Stimulated activated CD4-positive, alpha-beta T cell treated with anti-CD3 and anti-CD28 coated beads, Interleukin-1b, Interleukin-23, amount 100 ng/mL, for 24 hours (primary cell): ENCODE results near the gene GTF3C5.
"Not testable (repeated sequence)": the region's sequence is repeated elsewhere in the genome, so short reads cannot be mapped to it uniquely, and the experiment has no call there.

Experiments
- DNase-seq, 4 experiments: peaks; one replicate each; pipeline ENCODE4 v3.0.0-alpha.2; 2020; ENCODE audit warnings: low read depth in 4 of 4, low spot score in 1 of 4

The GTF3C5 gene

GRCh38 chr9:133028221-133028620 lies 2.6 kb upstream of the GTF3C5 start:
- DNase-seq, result no peak

- no peak for DNase-seq
These were observed 842 bp upstream of the GTF3C5 start for GRCh38 chr9:133029994-133030316.

DNA sequence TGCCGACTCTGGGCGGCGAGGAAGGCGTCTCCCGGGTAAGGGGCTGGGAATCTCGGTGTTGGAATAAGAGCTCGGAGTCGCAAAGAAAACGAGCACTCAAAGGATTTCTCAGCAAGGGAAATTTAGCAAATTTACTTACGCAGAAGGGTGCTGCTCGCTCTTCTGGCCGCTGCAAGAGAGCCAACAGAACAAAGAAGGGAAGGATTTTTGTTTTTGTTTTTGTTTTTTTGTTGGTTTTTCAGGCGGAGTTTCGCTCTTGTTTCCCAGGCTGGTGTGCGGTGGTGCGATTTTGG lies 279 bp downstream of the GTF3C5 start:
- DNase-seq, result no peak

DNA sequence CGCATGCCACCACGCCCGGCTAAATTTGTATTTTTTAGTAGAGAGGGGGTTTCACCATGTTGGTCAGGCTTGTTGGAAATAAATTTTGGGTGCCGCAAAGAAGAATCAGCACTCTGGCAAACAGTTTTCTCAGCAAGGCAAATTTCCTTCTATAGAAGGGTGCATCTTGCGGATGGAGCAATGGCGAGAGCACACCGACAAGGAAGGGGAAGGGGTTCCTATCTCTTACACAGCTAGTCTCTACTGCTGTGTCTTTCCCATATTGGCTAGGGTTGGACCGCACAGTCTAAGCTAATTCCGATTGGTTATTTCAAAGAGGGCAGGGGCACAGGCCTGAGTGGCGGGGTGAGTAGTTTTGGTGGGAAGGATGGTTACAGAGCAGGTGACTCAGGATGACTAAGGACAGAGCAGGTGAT lies 707 bp downstream of the GTF3C5 start:
- DNase-seq, result no peak

DNA sequence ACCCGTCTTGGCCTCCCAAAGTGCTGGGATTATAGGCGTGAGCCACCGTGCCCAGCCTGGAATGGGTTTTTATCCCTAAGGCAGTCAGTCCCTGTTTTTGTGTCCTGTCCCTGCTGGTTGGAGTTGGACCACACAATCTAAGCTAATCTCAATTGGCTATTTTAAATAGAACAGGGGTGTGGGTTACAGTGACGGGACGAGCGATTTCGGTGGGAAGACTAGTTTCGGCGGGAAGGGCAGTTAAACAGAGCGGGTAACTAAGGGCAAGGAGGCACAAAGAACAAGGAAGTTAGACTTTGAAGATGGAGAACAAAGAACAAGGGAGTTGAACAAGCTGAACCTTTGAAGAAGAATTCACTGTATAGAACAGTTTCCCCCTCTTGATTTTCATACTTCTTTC lies 1.4 kb downstream of the GTF3C5 start:
- no peak for DNase-seq

DNA sequence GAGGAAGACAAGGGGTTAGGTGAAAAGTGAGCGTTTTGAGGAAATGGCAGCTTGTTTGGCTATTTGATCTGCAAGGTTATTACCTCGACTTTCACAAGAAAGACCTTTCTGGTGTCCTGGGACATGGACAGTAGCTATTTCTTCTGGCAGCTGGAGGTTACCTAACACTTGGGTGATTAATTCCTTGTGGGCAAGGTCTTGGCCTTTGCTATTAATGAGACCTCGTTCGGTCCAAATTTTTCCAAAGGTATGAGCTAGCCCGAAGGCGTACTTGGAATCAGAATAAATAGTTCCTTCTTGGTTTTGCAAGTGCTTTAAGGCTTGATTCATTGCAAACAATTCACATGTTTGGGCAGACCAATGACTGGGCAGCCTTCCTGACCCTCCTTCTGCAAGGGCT lies 4.9 kb downstream of the GTF3C5 start:
- no peak for DNase-seq

DNA sequence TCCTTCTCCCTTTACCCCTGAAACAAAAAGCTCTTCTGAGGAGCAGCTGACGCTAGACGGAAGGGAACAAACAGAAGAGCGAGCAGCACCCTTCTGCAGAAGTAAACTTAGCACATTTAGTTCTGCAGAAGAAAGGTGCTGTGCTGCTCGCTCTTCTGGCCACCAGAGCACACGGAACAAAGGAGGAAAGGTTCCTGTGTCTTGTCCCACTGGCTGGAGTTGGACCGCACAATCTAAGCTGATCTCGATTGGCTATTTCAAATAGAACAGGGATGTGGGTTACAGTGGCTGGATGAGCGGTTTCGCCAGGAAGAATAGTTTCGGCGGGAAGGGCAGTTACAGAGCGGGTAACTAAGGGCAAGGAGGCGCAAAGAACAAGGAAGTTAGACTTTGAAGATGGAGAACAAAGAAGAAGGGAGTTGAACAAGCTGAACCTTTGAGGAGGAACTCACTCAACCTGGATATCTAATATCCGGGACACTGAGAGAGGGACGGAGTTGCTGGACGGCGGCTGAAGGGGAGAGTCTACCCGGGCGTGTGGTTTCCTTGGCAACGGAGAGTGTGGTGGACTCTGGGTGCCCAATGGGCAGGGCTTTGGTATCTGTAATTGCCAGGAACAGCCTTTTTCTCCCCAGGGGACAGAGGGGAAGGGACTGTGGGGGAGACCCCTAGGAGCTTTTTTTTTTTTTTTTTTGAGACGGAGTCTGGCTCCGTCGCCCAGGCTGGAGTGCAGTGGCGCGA lies 7.1 kb downstream of the GTF3C5 start:
- DNase-seq, result no peak

DNA sequence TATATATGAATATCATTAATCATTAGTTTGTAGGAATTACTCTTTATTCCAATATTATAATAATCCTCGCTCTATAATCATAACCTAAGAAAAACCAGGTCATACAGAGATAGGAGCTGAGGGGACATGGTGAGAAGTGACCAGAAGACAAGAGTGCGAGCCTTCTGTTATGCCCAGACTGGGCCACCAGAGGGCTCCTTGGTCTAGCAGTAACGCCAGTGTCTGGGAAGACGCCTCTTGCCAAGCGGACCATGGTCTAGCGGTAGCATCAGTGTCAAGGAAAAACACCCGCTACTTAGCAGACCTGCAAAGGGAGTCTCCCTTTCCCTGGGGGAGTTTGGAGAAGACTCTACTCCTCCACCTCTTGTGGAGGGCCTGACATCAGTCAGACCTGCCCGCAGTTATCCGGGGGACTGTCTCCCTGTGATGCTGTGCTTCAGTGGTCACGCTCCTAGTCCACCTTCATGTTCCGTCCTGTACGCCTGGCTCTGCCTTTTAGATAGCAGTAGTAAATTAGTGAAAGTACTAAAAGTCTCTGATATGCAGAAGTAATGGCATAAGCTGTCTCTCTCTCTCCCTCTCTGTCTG lies 10.2 kb downstream of the GTF3C5 start:
- not testable (repeated sequence) for DNase-seq

DNA sequence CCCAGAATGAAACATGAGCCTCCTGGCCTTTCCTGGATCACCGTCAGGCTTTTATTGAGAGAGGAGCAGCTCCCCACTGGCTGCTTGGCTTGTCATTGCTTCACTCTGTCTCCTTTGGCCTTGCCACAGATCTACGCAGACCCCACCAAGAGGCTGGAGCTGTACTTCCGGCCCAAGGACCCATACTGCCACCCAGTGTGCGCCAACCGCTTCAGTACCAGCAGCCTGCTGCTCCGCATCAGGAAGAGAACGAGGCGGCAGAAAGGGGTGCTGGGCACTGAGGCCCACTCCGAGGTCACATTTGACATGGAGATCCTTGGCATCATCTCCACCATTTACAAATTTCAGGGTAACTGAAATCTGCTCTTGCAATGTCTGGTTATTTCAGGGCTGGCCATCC lies 11.2 kb downstream of the GTF3C5 start:
- no peak for DNase-seq

- no peak for DNase-seq
These were observed 11.9 kb downstream of the GTF3C5 start for GRCh38 chr9:133042676-133043075.

- no peak for DNase-seq
These were observed 12.7 kb downstream of the GTF3C5 start for GRCh38 chr9:133043449-133044035.

- no peak for DNase-seq
These were observed 13.3 kb downstream of the GTF3C5 start for GRCh38 chr9:133044125-133044524.

DNA sequence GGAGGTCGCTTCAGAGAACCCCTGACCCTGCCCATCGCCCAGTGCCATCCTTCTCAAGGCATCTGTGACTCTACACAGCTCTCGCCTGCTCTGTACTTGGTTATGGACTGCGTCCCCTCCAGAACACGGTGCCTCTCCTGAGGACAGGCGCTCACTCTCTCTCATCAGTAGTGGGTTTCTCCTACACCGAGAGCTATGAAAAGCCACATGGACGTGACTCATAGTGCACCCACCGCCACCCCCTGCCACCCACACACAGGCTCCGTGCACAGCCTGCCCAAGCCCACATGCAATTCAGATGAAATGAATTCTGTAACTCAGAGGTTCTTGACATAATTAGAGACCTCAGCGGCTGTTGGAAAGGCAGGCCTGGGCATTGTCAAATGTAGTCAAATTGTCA lies 13.9 kb downstream of the GTF3C5 start:
- DNase-seq, result no peak

DNA sequence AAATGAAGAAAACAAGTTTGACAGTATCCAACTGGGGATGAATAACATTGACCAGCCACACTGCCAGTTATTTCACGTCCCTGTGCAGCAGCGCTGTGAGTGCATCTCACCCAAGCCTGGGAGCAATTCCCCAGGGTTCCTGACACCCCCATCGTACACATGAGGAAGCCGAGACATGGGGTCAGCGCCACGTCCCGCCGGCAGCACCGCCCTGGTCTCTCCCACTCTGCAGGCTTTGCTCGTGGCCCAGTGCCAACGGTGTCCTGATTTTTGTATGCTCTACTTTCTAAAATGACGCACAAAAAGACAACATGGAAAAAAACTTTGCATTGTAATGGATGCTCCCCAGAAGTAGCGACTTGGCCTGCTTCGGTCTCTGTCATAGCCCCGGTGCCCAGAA lies 14.3 kb downstream of the GTF3C5 start:
- no peak for DNase-seq

DNA sequence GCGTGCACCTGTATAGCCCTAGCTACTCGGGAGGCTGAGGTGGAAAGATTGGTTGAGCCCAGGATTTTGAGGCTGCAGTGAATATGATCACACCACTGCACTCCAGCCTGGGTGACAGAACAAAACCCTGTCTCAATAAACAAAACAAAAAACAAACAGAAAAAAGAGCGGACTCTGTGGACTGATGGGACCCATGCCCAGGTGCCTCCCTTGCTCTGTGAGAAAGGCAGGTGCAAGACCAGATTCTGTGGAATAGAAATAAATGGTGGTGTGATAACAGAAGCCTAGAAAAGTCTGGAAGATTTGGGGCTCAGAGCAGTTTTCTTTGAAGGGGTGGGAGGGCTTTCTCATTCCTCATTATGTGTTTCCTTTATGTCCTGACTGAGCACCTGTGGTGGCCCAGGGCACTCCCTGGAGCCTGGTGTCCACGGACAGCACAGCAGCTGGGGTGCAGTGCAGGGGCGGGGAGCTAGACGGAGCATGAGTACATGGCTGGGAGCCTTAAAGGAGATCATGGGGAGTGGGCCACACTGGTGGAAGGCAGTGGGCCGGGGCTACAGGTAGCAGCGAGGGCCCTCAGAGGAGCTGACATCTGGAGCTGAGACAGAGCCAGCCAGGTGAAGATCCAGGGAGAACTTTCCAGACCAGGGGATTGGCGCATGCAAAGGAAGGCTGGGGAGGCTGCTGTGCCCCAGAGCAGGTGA lies 15.6 kb downstream of the GTF3C5 start:
- no peak for DNase-seq

GRCh38 chr9:133046900-133047295 lies 16.1 kb downstream of the GTF3C5 start:
- no peak for DNase-seq

GRCh38 chr9:133048595-133048994 lies 17.8 kb downstream of the GTF3C5 start:
- no peak for DNase-seq

- DNase-seq, result no peak
These were observed 18.2 kb downstream of the GTF3C5 start for GRCh38 chr9:133049043-133049442.

DNA sequence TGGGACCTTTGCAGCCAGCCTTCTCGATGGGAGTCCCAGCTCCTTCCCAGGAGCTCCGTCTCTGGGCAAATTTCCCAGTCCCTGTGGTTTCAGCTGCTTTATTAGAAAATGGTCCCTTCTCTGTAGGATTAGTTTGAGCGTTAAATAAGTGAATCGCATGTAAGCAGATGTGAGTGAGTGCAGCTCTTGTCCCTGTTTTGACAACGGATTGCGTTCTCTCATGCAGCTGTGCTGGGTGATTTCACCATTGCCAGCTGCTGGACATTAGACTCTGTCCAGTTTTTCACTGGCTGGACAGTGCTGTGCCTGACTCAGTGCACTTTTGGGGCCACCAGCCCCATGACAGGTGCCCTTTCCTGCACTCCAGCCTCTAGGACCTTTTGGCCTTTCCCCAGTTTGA lies 19.3 kb downstream of the GTF3C5 start:
- DNase-seq, result no peak

- DNase-seq, result no peak
These were observed 20.0 kb downstream of the GTF3C5 start for GRCh38 chr9:133050781-133051180.

DNA sequence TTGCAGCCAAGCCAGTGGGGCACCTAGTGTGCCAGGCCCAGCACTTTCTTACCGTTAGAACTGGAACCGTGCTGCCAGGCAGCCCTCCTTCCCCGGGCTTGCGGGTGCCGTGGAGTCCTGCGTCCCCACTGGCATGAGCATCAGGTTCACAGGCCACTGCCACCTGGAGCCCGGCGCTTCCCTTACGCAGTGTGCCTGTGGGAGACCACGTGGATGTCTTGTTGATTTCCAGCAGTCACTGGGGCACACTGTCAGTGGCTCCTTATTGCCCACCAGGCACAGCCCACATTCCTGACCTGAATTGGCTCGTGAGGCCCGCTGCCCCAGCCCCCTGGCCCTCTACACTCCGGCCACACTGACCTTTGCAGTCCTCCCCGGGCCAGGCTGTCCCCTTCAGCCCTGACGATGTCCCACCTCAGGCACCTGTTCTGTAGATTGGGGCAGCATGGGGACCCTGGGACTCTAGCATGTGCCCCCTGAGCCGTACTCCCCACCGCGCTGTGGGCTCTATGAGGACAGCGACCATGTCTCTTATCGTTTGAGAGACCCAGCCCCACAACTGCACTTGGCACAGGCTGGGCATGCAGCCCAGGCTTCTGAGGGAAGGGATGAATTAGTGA lies 20.6 kb downstream of the GTF3C5 start:
- DNase-seq, result no peak

GRCh38 chr9:133051966-133052539 lies 21.3 kb downstream of the GTF3C5 start:
- DNase-seq, result no peak
